Adrenal gland (tissue), 5 donors: ENCODE data around the gene FGF14.

ENCODE experiments used
- POLR2A ChIP-seq, 2 donors: fragments of 450-650 bp; IDR thresholded peaks; one replicate each; pipeline ENCODE4 v1.6.1; 2017; ENCODE audit warnings: antibody characterized with exemption in 2 of 2, mild to moderate bottlenecking in 2 of 2, moderate library complexity in 1 of 2
- TF ChIP-seq, protein P1 (sequence below), 6 experiments: fragments of 450-650 bp in 4 of 6; fragments of 200-600 bp in 2 of 6; sonication (generic) in 1 of 6; IDR thresholded peaks; 1 replicate in 5 of 6; 2 replicates in 1 of 6; pipeline versions ENCODE4 v1.5.1 to v1.8.0; 2016 to 2021; ENCODE audit warnings: antibody characterized with exemption in 6 of 6, mild to moderate bottlenecking in 2 of 6, moderate library complexity in 1 of 6
- donor health status: DM: no; HTN: no; CAD: no.

DNA sequence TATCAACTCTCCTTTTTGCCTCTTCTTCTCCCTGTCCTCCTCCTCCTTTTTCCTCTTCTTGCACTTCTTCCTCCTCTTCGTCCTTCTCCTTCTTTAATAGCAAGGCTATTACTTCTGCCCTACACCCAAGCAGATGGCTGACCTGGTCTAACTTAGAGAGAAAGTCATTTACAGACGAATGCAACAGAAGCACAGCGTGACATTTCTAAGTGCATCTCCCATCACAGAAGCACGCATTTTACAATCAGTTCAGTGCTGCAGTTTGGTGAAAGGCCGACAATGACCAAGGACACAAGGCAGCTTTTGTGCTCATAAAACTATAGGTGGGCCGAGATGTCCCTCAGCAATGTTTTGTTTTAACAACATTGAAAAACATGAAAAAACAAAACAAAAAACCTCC, 231.5 kb downstream of the FGF14 start:
- TF ChIP-seq, protein P1, sequence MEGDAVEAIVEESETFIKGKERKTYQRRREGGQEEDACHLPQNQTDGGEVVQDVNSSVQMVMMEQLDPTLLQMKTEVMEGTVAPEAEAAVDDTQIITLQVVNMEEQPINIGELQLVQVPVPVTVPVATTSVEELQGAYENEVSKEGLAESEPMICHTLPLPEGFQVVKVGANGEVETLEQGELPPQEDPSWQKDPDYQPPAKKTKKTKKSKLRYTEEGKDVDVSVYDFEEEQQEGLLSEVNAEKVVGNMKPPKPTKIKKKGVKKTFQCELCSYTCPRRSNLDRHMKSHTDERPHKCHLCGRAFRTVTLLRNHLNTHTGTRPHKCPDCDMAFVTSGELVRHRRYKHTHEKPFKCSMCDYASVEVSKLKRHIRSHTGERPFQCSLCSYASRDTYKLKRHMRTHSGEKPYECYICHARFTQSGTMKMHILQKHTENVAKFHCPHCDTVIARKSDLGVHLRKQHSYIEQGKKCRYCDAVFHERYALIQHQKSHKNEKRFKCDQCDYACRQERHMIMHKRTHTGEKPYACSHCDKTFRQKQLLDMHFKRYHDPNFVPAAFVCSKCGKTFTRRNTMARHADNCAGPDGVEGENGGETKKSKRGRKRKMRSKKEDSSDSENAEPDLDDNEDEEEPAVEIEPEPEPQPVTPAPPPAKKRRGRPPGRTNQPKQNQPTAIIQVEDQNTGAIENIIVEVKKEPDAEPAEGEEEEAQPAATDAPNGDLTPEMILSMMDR (IDR thresholded peaks at IDR 0.05): no peak
- no peak for TF ChIP-seq POLR2A (IDR thresholded peaks at IDR 0.05)
